ENCODE results near the gene OPRL1. TPM values are rescaled to one million over a fixed set of nuclear protein-coding genes. Genes with fewer than 3 reads are reported as not detected.

OPRL1 gene
- 0.52 to 0.80 TPM (median 0.54 TPM) in 5 replicates for total RNA-seq (2022; extraction: Qiagen RNA extraction)

GRCh38 chr20:64080013-64080812 lies at the start of gene OPRL1:
TSS of gene OPRL1 (plus strand) at chr20:64080082. CDS start at chr20:64092721, 12,639 bp downstream.

DNA sequence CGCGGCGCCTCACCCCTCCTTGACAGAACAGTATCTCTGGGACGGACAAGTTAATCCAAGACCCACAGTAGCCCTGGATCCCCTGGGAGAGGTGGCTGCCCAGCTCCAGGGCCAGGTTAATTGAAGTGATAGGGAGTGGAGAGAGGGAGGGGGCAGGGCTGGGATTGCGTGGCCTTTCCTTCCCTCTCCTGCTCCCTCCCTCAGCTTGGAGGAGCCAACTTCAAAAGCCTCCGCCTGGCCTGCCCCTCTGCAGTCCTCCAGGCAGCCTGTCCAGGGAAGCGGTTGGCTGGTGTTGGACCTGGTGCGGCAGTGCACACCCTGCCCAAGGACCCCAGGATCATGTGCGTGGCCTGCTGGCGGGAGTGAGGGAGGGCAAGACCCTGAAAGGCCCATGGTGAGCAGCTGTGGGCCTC lies 43.9 kb upstream of the OPRL1 start, which contains the start of gene C20orf204:
Gene C20orf204 (plus strand): TSS at position 250 of the 413 bp plus-strand sequence. CDS start 142 bp downstream, at position 392.

DNA sequence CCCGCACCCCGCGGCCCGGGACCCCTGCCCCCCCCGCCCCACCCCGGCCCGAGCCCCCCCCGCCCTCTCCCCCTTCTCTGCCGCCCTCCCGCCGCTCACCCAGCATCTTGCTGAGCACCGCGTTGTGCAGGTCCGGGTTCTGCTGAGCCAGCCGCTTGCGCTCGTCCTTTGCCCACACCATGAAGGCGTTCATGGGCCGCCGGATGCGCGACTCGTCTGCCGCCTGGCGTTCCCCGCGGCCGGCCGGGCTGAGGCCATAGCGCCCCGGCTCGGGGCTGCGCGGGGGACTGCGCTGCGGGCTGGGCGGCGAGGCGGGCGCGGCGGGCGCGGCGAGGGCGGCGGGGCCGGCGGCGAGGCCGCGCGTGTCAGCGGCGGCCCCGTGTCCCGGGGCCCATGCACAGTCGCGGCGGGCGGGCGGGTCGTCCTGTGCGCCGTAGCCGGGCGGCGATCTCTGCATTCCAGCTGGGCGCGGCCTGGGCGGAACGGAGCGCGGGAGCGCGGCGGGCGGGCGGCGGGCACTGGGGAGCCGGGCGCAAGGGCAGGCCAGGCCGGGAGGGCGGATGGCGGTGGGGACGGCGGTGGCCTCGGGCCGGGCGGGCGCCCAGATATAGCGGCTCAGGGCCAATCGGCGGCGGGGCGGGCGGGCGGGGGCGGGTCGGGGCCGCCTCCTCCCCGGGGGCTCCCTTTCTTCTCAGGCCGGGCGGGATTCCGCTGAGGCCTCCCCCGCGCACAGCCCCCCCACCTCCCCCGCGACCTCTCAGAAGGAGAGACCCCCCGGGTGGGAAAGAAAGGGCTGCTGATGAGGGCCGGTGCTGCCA lies 30.6 kb upstream of the OPRL1 start, which contains the start of gene SOX18:
Gene SOX18 (minus strand): TSS at position 580 of the 818 bp plus-strand sequence. CDS start 123 bp downstream, at position 457.

DNA sequence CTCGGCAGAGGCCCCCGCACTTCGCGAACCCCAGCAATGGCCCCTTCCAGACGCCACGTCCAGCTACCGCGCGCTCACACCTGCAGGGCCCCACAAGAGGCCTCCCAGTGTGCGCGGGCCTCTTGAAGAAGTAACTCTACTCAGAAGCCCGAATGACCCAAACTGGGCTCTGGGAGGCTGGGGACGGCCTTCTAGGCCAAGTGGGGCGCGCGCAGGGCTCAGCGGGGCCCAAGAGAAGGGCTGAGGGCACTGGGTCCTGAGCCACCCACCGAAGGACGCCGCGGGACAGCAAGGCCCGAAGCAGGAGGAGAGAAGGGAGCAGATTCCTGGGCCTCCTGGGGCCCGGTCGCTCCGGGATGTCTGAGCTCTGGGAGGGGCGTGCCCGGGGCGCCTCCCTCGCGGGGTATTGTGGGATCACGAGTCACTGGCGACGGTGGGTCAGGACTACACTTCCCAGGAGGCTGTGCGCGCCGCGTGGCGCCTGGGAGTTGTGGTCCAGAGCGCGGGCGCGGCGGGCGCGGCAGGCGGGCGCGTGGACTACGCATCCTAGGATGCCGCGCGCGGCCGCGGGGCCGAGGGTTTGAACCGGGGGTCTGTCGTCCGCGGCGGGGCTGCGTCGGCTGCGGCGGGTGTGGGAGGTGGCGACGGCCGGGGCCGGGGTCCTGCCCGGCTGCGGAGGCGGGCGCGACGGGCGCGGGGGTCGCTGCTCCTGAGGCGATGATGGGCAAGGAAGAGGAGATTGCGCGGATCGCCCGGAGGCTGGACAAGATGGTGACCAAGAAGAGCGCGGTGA lies 17.1 kb upstream of the OPRL1 start, which contains the start of gene TCEA2:
Gene TCEA2 (plus strand): TSS at position 603 of the 793 bp plus-strand sequence. CDS start 115 bp downstream, at position 718.

DNA sequence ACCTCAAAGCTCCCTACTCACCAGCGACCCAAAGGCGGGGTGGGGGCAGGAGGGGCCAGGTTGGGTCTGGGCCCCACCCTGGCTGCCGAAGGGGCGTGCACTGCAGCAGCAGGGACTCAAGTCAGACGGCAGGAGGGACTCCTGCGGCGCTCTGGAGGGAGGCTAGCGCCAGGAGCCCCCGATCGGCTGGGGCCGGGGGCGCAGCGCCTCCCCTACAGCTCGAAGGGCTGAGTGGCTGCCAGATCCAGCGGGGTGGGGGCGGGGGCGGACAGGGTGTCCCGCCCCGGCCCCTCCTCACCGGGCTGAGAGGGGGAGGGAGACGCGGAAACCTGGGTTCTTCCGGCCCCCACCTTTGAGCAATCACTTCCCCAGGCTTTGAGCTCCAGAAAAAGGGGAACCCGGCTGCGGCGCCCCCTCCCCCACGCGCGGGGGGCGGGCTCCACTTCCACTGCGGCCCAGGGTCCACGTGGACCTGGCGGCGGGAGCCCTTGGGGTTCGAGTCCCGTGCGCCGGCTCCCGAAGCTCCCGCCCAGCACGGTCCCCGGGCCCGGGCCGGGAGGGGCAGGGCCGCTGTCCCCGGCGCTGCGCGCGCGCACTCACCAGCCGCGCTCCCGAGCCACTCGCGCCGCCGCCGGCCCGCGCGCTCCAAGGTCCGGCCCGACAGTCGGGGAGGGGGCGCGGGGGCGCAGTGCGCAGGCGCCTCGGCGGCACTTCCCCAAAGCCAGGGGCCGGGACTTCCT lies 439 bp upstream of the OPRL1 start, which contains the start of gene RGS19:
Gene RGS19 (minus strand): TSS at position 246 of the 740 bp plus-strand sequence. CDS start 2,632 bp downstream, outside the sequence.

GRCh38 chr20:64083804-64084684 lies 4.2 kb downstream of the OPRL1 start, which contains the start of gene LKAAEAR1:
TSS of gene LKAAEAR1 (minus strand) at chr20:64084398. CDS start at chr20:64084219, 179 bp downstream.

GRCh38 chr20:64106981-64107735 lies 27.3 kb downstream of the OPRL1 start, which contains the start of gene NPBWR2:
TSS of gene NPBWR2 (minus strand) at chr20:64107565. CDS start at chr20:64106831, 734 bp downstream.

Other genes with a start within 250 kb of the OPRL1 start
- 0.66 to 0.99 TPM (median 0.84 TPM) in 5 replicates for gene ZBTB46, start 248.8 kb upstream of the OPRL1 start, total RNA-seq (2022; extraction: Qiagen RNA extraction)
- gene ABHD16B, start 218.6 kb upstream of the OPRL1 start, total RNA-seq (2022; extraction: Qiagen RNA extraction): not detected in 5 replicates
- gene TPD52L2, start 214.8 kb upstream of the OPRL1 start, total RNA-seq (2022; extraction: Qiagen RNA extraction): 125 to 137 TPM (median 132 TPM) in 5 replicates
- 24.0 to 32.2 TPM (median 30.1 TPM) in 5 replicates for gene DNAJC5, start 185.0 kb upstream of the OPRL1 start, total RNA-seq (2022; extraction: Qiagen RNA extraction)
- gene UCKL1, start 123.7 kb upstream of the OPRL1 start, total RNA-seq (2022; extraction: Qiagen RNA extraction): 22.7 to 40.0 TPM (median 33.2 TPM) in 5 replicates
- gene ZNF512B, start 110.2 kb upstream of the OPRL1 start, total RNA-seq (2022; extraction: Qiagen RNA extraction): 8.5 to 13.9 TPM (median 13.1 TPM) in 5 replicates
- gene SAMD10, start 100.4 kb upstream of the OPRL1 start, total RNA-seq (2022; extraction: Qiagen RNA extraction): 0.05 TPM in 1 of 5 replicates, not detected in the others
- gene PRPF6, start 99.0 kb upstream of the OPRL1 start, total RNA-seq (2022; extraction: Qiagen RNA extraction): 53.1 to 56.9 TPM (median 54.6 TPM) in 5 replicates
- 0.20 to 0.62 TPM (median 0.50 TPM) in 5 replicates for gene C20orf204, start 43.9 kb upstream of the OPRL1 start, total RNA-seq (2022; extraction: Qiagen RNA extraction)
- 1.1 to 2.4 TPM (median 2.0 TPM) in 5 replicates for gene SOX18, start 30.4 kb upstream of the OPRL1 start, total RNA-seq (2022; extraction: Qiagen RNA extraction)
- gene TCEA2, start 16.9 kb upstream of the OPRL1 start, total RNA-seq (2022; extraction: Qiagen RNA extraction): 30.5 to 48.7 TPM (median 46.9 TPM) in 5 replicates
- 16.6 to 28.5 TPM (median 25.9 TPM) in 5 replicates for gene RGS19, start 564 bp upstream of the OPRL1 start, total RNA-seq (2022; extraction: Qiagen RNA extraction)
- 0.82 to 1.7 TPM (median 1.3 TPM) in 5 replicates for gene LKAAEAR1, start 4.3 kb downstream of the OPRL1 start, total RNA-seq (2022; extraction: Qiagen RNA extraction)
- gene NPBWR2, start 27.5 kb downstream of the OPRL1 start, total RNA-seq (2022; extraction: Qiagen RNA extraction): not detected in 5 replicates
- gene MYT1, start 84.4 kb downstream of the OPRL1 start, total RNA-seq (2022; extraction: Qiagen RNA extraction): 0.03 to 0.30 TPM (median 0.10 TPM) in 5 replicates
- 7.7 to 13.9 TPM (median 11.9 TPM) in 5 replicates for gene PCMTD2, start 175.7 kb downstream of the OPRL1 start, total RNA-seq (2022; extraction: Qiagen RNA extraction)